Measurements from ENCODE around the gene CPTP.

The CPTP gene

GRCh38 chr1:1304331-1305299 is 20.0 kb upstream of the CPTP start:
- peak overlapping the region; percentile 96 for H3K27ac ChIP-seq
- TF ChIP-seq CTCF (conservative IDR thresholded peaks at IDR 0.05) = no peak

GRCh38 chr1:1305300-1306069 is 19.1 kb upstream of the CPTP start:
- TF ChIP-seq CTCF (conservative IDR thresholded peaks at IDR 0.05) = no peak
- H3K27ac ChIP-seq = peak overlapping the region; percentile 96

- no peak for TF ChIP-seq CTCF (conservative IDR thresholded peaks at IDR 0.05)
- H3K27ac ChIP-seq = peak overlapping the region; percentile 96
Observed at GRCh38 chr1:1306070-1306660, 18.4 kb upstream of the CPTP start.

GRCh38 chr1:1306661-1307260 is 17.8 kb upstream of the CPTP start:
- no peak for TF ChIP-seq CTCF (conservative IDR thresholded peaks at IDR 0.05)
- H3K27ac ChIP-seq = peak overlapping the region; percentile 96

- peak overlapping the region; percentile 96 for H3K27ac ChIP-seq
Observed at GRCh38 chr1:1307261-1307922, 17.2 kb upstream of the CPTP start.

More at GRCh38 chr1:1307261-1307922, 17.2 kb upstream of the CPTP start:
- TF ChIP-seq CTCF (conservative IDR thresholded peaks at IDR 0.05) = no peak
